ENCODE data around the gene PTPRN2. TPM values are rescaled to one million over a fixed set of nuclear protein-coding genes. Genes with fewer than 3 reads are reported as not detected.

Gene PTPRN2
- total RNA-seq, 1 donor from 2014 or later, result 15.4 TPM

GRCh38 chr7:157605638-157606037 lies 982.0 kb downstream of the PTPRN2 start:
- Mint-ChIP-seq H3K27me3 (no peaks in the 10 kb centered on the region), H3K9me3 (no peaks in the 10 kb centered on the region)
- no peak for TF ChIP-seq CTCF (conservative IDR thresholded peaks at IDR 0.05)

GRCh38 chr7:157604661-157605381 lies 982.8 kb downstream of the PTPRN2 start:
- no peak overlapping the region for H3K27ac Mint-ChIP-seq
- H3K4me3 Mint-ChIP-seq, result no peak overlapping the region
- H3K4me1 Mint-ChIP-seq (ENCODE audit: unreplicated experiment), result peaks cover 7% of the 10 kb centered on the region
- H3K9me3 Mint-ChIP-seq, result no peaks in the 10 kb centered on the region
- DNase-seq (ENCODE audit: extremely low spot score, unreplicated experiment), result no peak
- no peaks in the 10 kb centered on the region for H3K27me3 Mint-ChIP-seq
- no peak for TF ChIP-seq CTCF (conservative IDR thresholded peaks at IDR 0.05)
- H3K36me3 Mint-ChIP-seq, result no peaks in the 10 kb centered on the region

More at GRCh38 chr7:157605638-157606037, 982.0 kb downstream of the PTPRN2 start:
- DNase-seq (ENCODE audit: extremely low spot score, unreplicated experiment), result no peak
- Mint-ChIP-seq H3K36me3 (no peaks in the 10 kb centered on the region), H3K27ac (no peak overlapping the region), H3K4me1 (ENCODE audit: unreplicated experiment) (peaks cover 7% of the 10 kb centered on the region), H3K4me3 (no peak overlapping the region)

- no peak for DNase-seq (ENCODE audit: extremely low spot score, unreplicated experiment)
- Mint-ChIP-seq H3K9me3 (no peaks in the 10 kb centered on the region), H3K27me3 (no peaks in the 10 kb centered on the region), H3K36me3 (no peaks in the 10 kb centered on the region), H3K4me1 (ENCODE audit: unreplicated experiment) (peaks cover 7% of the 10 kb centered on the region), H3K4me3 (no peak overlapping the region), H3K27ac (no peak overlapping the region)
- TF ChIP-seq CTCF (conservative IDR thresholded peaks at IDR 0.05), result no peak
Measured at GRCh38 chr7:157603716-157604115, 983.9 kb downstream of the PTPRN2 start.

- no peak overlapping the region for H3K4me3 Mint-ChIP-seq
Measured at GRCh38 chr7:157603005-157603404, 984.6 kb downstream of the PTPRN2 start.

GRCh38 chr7:157602581-157602980 lies 985.0 kb downstream of the PTPRN2 start:
- no peaks in the 10 kb centered on the region for H3K27me3 Mint-ChIP-seq
- no peak for DNase-seq (ENCODE audit: extremely low spot score, unreplicated experiment)
- H3K27ac Mint-ChIP-seq, result no peak overlapping the region
- H3K4me3 Mint-ChIP-seq, result no peak overlapping the region
- no peaks in the 10 kb centered on the region for H3K36me3 Mint-ChIP-seq
- peaks cover 9% of the 10 kb centered on the region for H3K4me1 Mint-ChIP-seq (ENCODE audit: unreplicated experiment)
- H3K9me3 Mint-ChIP-seq, result no peaks in the 10 kb centered on the region
- TF ChIP-seq CTCF (conservative IDR thresholded peaks at IDR 0.05), result no peak

More at GRCh38 chr7:157603005-157603404, 984.6 kb downstream of the PTPRN2 start:
- DNase-seq (ENCODE audit: extremely low spot score, unreplicated experiment), result no peak
- no peaks in the 10 kb centered on the region for H3K36me3 Mint-ChIP-seq
- peaks cover 7% of the 10 kb centered on the region for H3K4me1 Mint-ChIP-seq (ENCODE audit: unreplicated experiment)
- TF ChIP-seq CTCF (conservative IDR thresholded peaks at IDR 0.05), result no peak
- H3K9me3 Mint-ChIP-seq, result no peaks in the 10 kb centered on the region
- no peak overlapping the region for H3K27ac Mint-ChIP-seq
- no peaks in the 10 kb centered on the region for H3K27me3 Mint-ChIP-seq

Measured in type B pancreatic cell (in vitro differentiated cells).